ENCODE measurements around the gene PPARA.

PPARA gene

GRCh38 chr22:46219636-46220035 is 69.3 kb downstream of the PPARA start:
- DNase-seq (no peak), ATAC-seq (no peak)
- H3K4me3 Mint-ChIP-seq = no peak overlapping the region
- H3K9me3 Mint-ChIP-seq = no peaks in the 10 kb centered on the region
- H3K27me3 Mint-ChIP-seq = no peaks in the 10 kb centered on the region
- no peak overlapping the region for H3K27ac Mint-ChIP-seq
- peaks cover 19% of the 10 kb centered on the region for H3K4me1 Mint-ChIP-seq

GRCh38 chr22:46220921-46221320 is 70.6 kb downstream of the PPARA start:
- Mint-ChIP-seq H3K9me3 (no peaks in the 10 kb centered on the region), H3K4me3 (no peak overlapping the region), H3K27me3 (no peaks in the 10 kb centered on the region), H3K27ac (no peak overlapping the region), H3K4me1 (peaks cover 19% of the 10 kb centered on the region)
- no peak for DNase-seq
- ATAC-seq = no peak

GRCh38 chr22:46224044-46224897 is 73.9 kb downstream of the PPARA start:
- no peaks in the 10 kb centered on the region for H3K27me3 Mint-ChIP-seq
- no peaks in the 10 kb centered on the region for H3K9me3 Mint-ChIP-seq
- H3K4me1 Mint-ChIP-seq = peaks cover 18% of the 10 kb centered on the region
- ATAC-seq = no peak
- H3K4me3 Mint-ChIP-seq = no peak overlapping the region
- H3K27ac Mint-ChIP-seq = peak overlapping the region in 1 of 2 donors; percentile 63
- DNase-seq = no peak

- Mint-ChIP-seq H3K4me1 (peaks cover 12% of the 10 kb centered on the region), H3K27me3 (no peaks in the 10 kb centered on the region), H3K27ac (no peak overlapping the region), H3K4me3 (no peak overlapping the region), H3K9me3 (no peaks in the 10 kb centered on the region)
- ATAC-seq = no peak
- no peak for DNase-seq
These were observed 74.6 kb downstream of the PPARA start for GRCh38 chr22:46224898-46225290.

GRCh38 chr22:46225631-46226030 is 75.3 kb downstream of the PPARA start:
- no peaks in the 10 kb centered on the region for H3K9me3 Mint-ChIP-seq
- no peak overlapping the region for H3K4me3 Mint-ChIP-seq
- ATAC-seq (no peak), DNase-seq (no peak)
- H3K27ac Mint-ChIP-seq = no peak overlapping the region
- H3K27me3 Mint-ChIP-seq = no peaks in the 10 kb centered on the region
- H3K4me1 Mint-ChIP-seq = peaks cover 8% of the 10 kb centered on the region

- Mint-ChIP-seq H3K27ac (no peak overlapping the region), H3K4me1 (no peaks in the 10 kb centered on the region), H3K4me3 (no peak overlapping the region), H3K9me3 (no peaks in the 10 kb centered on the region), H3K27me3 (no peaks in the 10 kb centered on the region)
- ATAC-seq (no peak), DNase-seq (no peak)
These were observed 76.3 kb downstream of the PPARA start for GRCh38 chr22:46226577-46226976.

- no peak overlapping the region for H3K4me3 Mint-ChIP-seq
- no peaks in the 10 kb centered on the region for H3K9me3 Mint-ChIP-seq
- no peak for DNase-seq
- H3K4me1 Mint-ChIP-seq = no peaks in the 10 kb centered on the region
- ATAC-seq = no peak
- H3K27me3 Mint-ChIP-seq = no peaks in the 10 kb centered on the region
- H3K27ac Mint-ChIP-seq = no peak overlapping the region
These were observed 79.4 kb downstream of the PPARA start for GRCh38 chr22:46229701-46230100.

GRCh38 chr22:46230262-46230901 is 80.1 kb downstream of the PPARA start:
- DNase-seq = no peak
- no peak overlapping the region for H3K4me3 Mint-ChIP-seq
- ATAC-seq = no peak
- H3K9me3 Mint-ChIP-seq = no peaks in the 10 kb centered on the region
- no peaks in the 10 kb centered on the region for H3K4me1 Mint-ChIP-seq
- no peak overlapping the region for H3K27ac Mint-ChIP-seq
- H3K27me3 Mint-ChIP-seq = no peaks in the 10 kb centered on the region

GRCh38 chr22:46233231-46233630 is 82.9 kb downstream of the PPARA start:
- ATAC-seq (no peak), DNase-seq (no peak)
- Mint-ChIP-seq H3K9me3 (no peaks in the 10 kb centered on the region), H3K27ac (peak overlapping the region in 1 of 2 donors; percentile 76), H3K27me3 (no peaks in the 10 kb centered on the region), H3K4me1 (no peaks in the 10 kb centered on the region), H3K4me3 (no peak overlapping the region)

- no peaks in the 10 kb centered on the region for H3K27me3 Mint-ChIP-seq
- no peak overlapping the region for H3K4me3 Mint-ChIP-seq
- peaks cover 13% of the 10 kb centered on the region for H3K4me1 Mint-ChIP-seq
- H3K27ac Mint-ChIP-seq = peak overlapping the region in 1 of 2 donors; percentile 2
- H3K9me3 Mint-ChIP-seq = no peaks in the 10 kb centered on the region
- ATAC-seq (no peak), DNase-seq (no peak)
These were observed 84.6 kb downstream of the PPARA start for GRCh38 chr22:46234969-46235368.

- Mint-ChIP-seq H3K27ac (no peak overlapping the region), H3K9me3 (no peaks in the 10 kb centered on the region), H3K4me3 (no peak overlapping the region), H3K4me1 (peaks cover 19% of the 10 kb centered on the region), H3K27me3 (no peaks in the 10 kb centered on the region)
- DNase-seq = no peak
- ATAC-seq = no peak
These were observed 87.3 kb downstream of the PPARA start for GRCh38 chr22:46237453-46238124.

GRCh38 chr22:46238541-46238940 is 88.2 kb downstream of the PPARA start:
- Mint-ChIP-seq H3K27ac (no peak overlapping the region), H3K9me3 (no peaks in the 10 kb centered on the region), H3K4me3 (no peak overlapping the region), H3K4me1 (peaks cover 19% of the 10 kb centered on the region), H3K27me3 (no peaks in the 10 kb centered on the region)
- DNase-seq (no peak), ATAC-seq (no peak)

GRCh38 chr22:46239261-46240048 is 89.1 kb downstream of the PPARA start:
- peak overlapping the region in 1 of 2 donors; percentile 61 for H3K4me3 Mint-ChIP-seq
- peaks cover 19% of the 10 kb centered on the region for H3K4me1 Mint-ChIP-seq
- no peaks in the 10 kb centered on the region for H3K9me3 Mint-ChIP-seq
- H3K27ac Mint-ChIP-seq = peak overlapping the region; percentile 22 to 82
- ATAC-seq (peak; percentile 54), DNase-seq (no peak)
- no peaks in the 10 kb centered on the region for H3K27me3 Mint-ChIP-seq

- Mint-ChIP-seq H3K27ac (peak overlapping the region in 1 of 2 donors; percentile 82), H3K4me3 (peak overlapping the region in 1 of 2 donors; percentile 61)
These were observed 89.7 kb downstream of the PPARA start for GRCh38 chr22:46240073-46240472.

GRCh38 chr22:46240506-46240905 is 90.2 kb downstream of the PPARA start:
- H3K9me3 Mint-ChIP-seq = no peaks in the 10 kb centered on the region
- DNase-seq = no peak
- ATAC-seq = no peak
- H3K4me1 Mint-ChIP-seq = peaks cover 19% of the 10 kb centered on the region
- no peak overlapping the region for H3K27ac Mint-ChIP-seq
- no peaks in the 10 kb centered on the region for H3K27me3 Mint-ChIP-seq
- H3K4me3 Mint-ChIP-seq = no peak overlapping the region

More at GRCh38 chr22:46240073-46240472, 89.7 kb downstream of the PPARA start:
- H3K27me3 Mint-ChIP-seq = no peaks in the 10 kb centered on the region
- no peak for ATAC-seq
- H3K4me1 Mint-ChIP-seq = peaks cover 19% of the 10 kb centered on the region
- DNase-seq = no peak
- no peaks in the 10 kb centered on the region for H3K9me3 Mint-ChIP-seq
